Testis (tissue), 2 donors: ENCODE results near the gene PLCXD3.

Experiments
- CTCF ChIP-seq, 3 experiments: fragments of 450-650 bp in 2 of 3; fragments of 200-600 bp in 1 of 3; sonication (generic) in 1 of 3; IDR thresholded peaks; one replicate each; pipeline ENCODE4 v1.5.1; 2016 to 2019; ENCODE audit warnings: antibody characterized with exemption in 3 of 3, mild to moderate bottlenecking in 2 of 3, moderate library complexity in 1 of 3
- POLR2A ChIP-seq: fragments of 450-650 bp; IDR thresholded peaks from one replicate; pipeline ENCODE4 v1.6.1; 2017; ENCODE audit warnings: antibody characterized with exemption, mild to moderate bottlenecking, moderate library complexity

- TF ChIP-seq CTCF (IDR thresholded peaks at IDR 0.05) (no peak), POLR2A (no peak)
Observed at GRCh38 chr5:41415242-41415641, 95.2 kb downstream of the PLCXD3 start.
